ENCODE results near the gene KCNK15. TPM values are rescaled to one million over a fixed set of nuclear protein-coding genes. Genes with fewer than 3 reads are reported as not detected.

KCNK15 gene
- total RNA-seq, 2 experiments from 2014 or later: not detected

Other genes starting within 250 kb of the KCNK15 start
- gene SERINC3, start 223.8 kb upstream of the KCNK15 start, total RNA-seq: 10 to 100 TPM; 90.8 to 93.3 TPM
- 1 to 10 TPM; 1.1 to 1.6 TPM for gene PKIG, start 163.3 kb upstream of the KCNK15 start, total RNA-seq
- 10 to 100 TPM; 79.0 to 79.7 TPM for gene ADA, start 94.2 kb upstream of the KCNK15 start, total RNA-seq
- not detected for gene CCN5, start 30.5 kb upstream of the KCNK15 start, total RNA-seq
- not detected for gene RIMS4, start 64.7 kb downstream of the KCNK15 start, total RNA-seq
- 100 to 1,000 TPM; 277 to 279 TPM for gene YWHAB, start 139.8 kb downstream of the KCNK15 start, total RNA-seq
- 10 to 100 TPM; 57.9 to 58.9 TPM for gene PABPC1L, start 164.2 kb downstream of the KCNK15 start, total RNA-seq
- 10 to 100 TPM; 16.0 to 16.4 TPM for gene TOMM34, start 214.5 kb downstream of the KCNK15 start, total RNA-seq
- 100 to 1,000 TPM; 204 to 213 TPM for gene STK4, start 220.6 kb downstream of the KCNK15 start, total RNA-seq

Measured in activated CD4-positive, alpha-beta memory T cell treated with anti-CD3 and anti-CD28 coated beads, Interleukin-2, amount 10 ng/mL, durations not matched to agents 7 days and 5 days (primary cell).